Activated CD8-positive, alpha-beta T cell treated with anti-CD3 and anti-CD28 coated beads, Interleukin-2, amount 10 ng/mL, durations not matched to agents 7 days and 5 days (primary cell): ENCODE data around the gene ART4. TPM values are rescaled to one million over a fixed set of nuclear protein-coding genes. Genes with fewer than 3 reads are reported as not detected.

ENCODE experiments used
- ATAC-seq: fragments of 150-1000 bp; cut with Tn5 transposase; one replicate; pipeline ENCODE4 v1.10.0; 2021; ENCODE audit warnings: moderate library complexity
- CTCF ChIA-PET: fragments of 350-600 bp; sonication (Branson Sonifier 250); formaldehyde crosslinking; loops from one replicate; lab custom pipeline; 2021; ENCODE audit warnings: antibody characterized with exemption; lab: Charles Lee
- POLR2A ChIA-PET: fragments of 350-600 bp; sonication (Branson Sonifier 250); formaldehyde crosslinking; loops from one replicate; lab custom pipeline; 2021; ENCODE audit warnings: antibody characterized with exemption; lab: Charles Lee
- DNase-seq: peaks from one replicate; pipeline ENCODE4 v3.0.0-alpha.2; 2020
- H3K27ac Mint-ChIP-seq: one replicate; pipeline ENCODE4 v1.8.0; 2021; ENCODE audit warnings: mild to moderate bottlenecking, mixed read lengths
- H3K27me3 Mint-ChIP-seq: one replicate; pipeline ENCODE4 v1.8.0; 2021; ENCODE audit warnings: low read depth, mixed read lengths
- H3K36me3 Mint-ChIP-seq: one replicate; pipeline ENCODE4 v1.8.0; 2021; ENCODE audit warnings: low read depth, mixed read lengths
- H3K4me1 Mint-ChIP-seq: one replicate; pipeline ENCODE4 v1.8.0; 2021; ENCODE audit warnings: low read depth, mixed read lengths
- H3K4me3 Mint-ChIP-seq: one replicate; pipeline ENCODE4 v1.8.0; 2021; ENCODE audit warnings: mild to moderate bottlenecking, mixed read lengths
- H3K9me3 Mint-ChIP-seq: one replicate; pipeline ENCODE4 v1.8.0; 2022; ENCODE audit warnings: mixed read lengths; ENCODE audit not compliant: insufficient read depth
- total RNA-seq, 2 experiments: library from RNA; stranded (reverse); gene quantifications; one replicate each; pipeline ENCODE4 v1.2.3, GENCODE V29; 2021

Gene ART4
- total RNA-seq, 2 experiments from 2014 or later: not detected

GRCh38 chr12:14874882-14875281 lies 31.6 kb upstream of the ART4 start:
- H3K4me1 Mint-ChIP-seq: no peaks in the 10 kb centered on the region
- ATAC-seq (no peak), DNase-seq (no peak)
- H3K9me3 Mint-ChIP-seq: no peaks in the 10 kb centered on the region
- no peak overlapping the region for H3K27ac Mint-ChIP-seq
- no peak overlapping the region for H3K4me3 Mint-ChIP-seq
- POLR2A ChIA-PET: no interaction called here
- peaks cover 4% of the 10 kb centered on the region for H3K36me3 Mint-ChIP-seq
- CTCF ChIA-PET: interaction anchor here (1.5 kb wide), 1 partner anchor 12 kb away, joined by 5 read pairs; no protein-coding TSS in a partner anchor
- no peaks in the 10 kb centered on the region for H3K27me3 Mint-ChIP-seq

- Mint-ChIP-seq H3K4me3 (no peak overlapping the region), H3K9me3 (no peaks in the 10 kb centered on the region), H3K27ac (no peak overlapping the region), H3K36me3 (no peaks in the 10 kb centered on the region), H3K4me1 (no peaks in the 10 kb centered on the region), H3K27me3 (no peaks in the 10 kb centered on the region)
- ChIA-PET CTCF (interaction anchor here (1.1 to 1.5 kb wide), 2 partner anchors 14 to 122 kb away, joined by 4 to 5 read pairs; no protein-coding TSS in a partner anchor), POLR2A (no interaction called here)
- ATAC-seq: no peak
- no peak for DNase-seq
Measured at GRCh38 chr12:14873440-14874185, 30.3 kb upstream of the ART4 start.

GRCh38 chr12:14871886-14872285 lies 28.6 kb upstream of the ART4 start:
- no peaks in the 10 kb centered on the region for H3K36me3 Mint-ChIP-seq
- no peaks in the 10 kb centered on the region for H3K27me3 Mint-ChIP-seq
- ATAC-seq (no peak), DNase-seq (no peak)
- no peak overlapping the region for H3K27ac Mint-ChIP-seq
- ChIA-PET CTCF (no interaction called here), POLR2A (no interaction called here)
- H3K4me1 Mint-ChIP-seq: no peaks in the 10 kb centered on the region
- no peaks in the 10 kb centered on the region for H3K9me3 Mint-ChIP-seq
- H3K4me3 Mint-ChIP-seq: no peak overlapping the region

GRCh38 chr12:14871247-14871646 lies 27.9 kb upstream of the ART4 start:
- POLR2A ChIA-PET: no interaction called here
- Mint-ChIP-seq H3K27ac (no peak overlapping the region), H3K4me1 (no peaks in the 10 kb centered on the region), H3K4me3 (no peak overlapping the region), H3K36me3 (no peaks in the 10 kb centered on the region), H3K27me3 (no peaks in the 10 kb centered on the region), H3K9me3 (no peaks in the 10 kb centered on the region)
- CTCF ChIA-PET: no interaction called here
- ATAC-seq (no peak), DNase-seq (no peak)

- ATAC-seq: no peak
- no peaks in the 10 kb centered on the region for H3K9me3 Mint-ChIP-seq
- H3K36me3 Mint-ChIP-seq: no peaks in the 10 kb centered on the region
- ChIA-PET CTCF (interaction anchor here (1.0 kb wide), 1 partner anchor 127 kb away, joined by 4 read pairs; no protein-coding TSS in a partner anchor), POLR2A (no interaction called here)
- no peak for DNase-seq
- no peak overlapping the region for H3K27ac Mint-ChIP-seq
- no peak overlapping the region for H3K4me3 Mint-ChIP-seq
- H3K4me1 Mint-ChIP-seq: no peaks in the 10 kb centered on the region
- peaks cover 2% of the 10 kb centered on the region for H3K27me3 Mint-ChIP-seq
Measured at GRCh38 chr12:14868916-14869506, 25.7 kb upstream of the ART4 start.

- ATAC-seq (no peak), DNase-seq (no peak)
- H3K9me3 Mint-ChIP-seq: peaks cover 13% of the 10 kb centered on the region
- POLR2A ChIA-PET: interaction anchor here (0.6 kb wide), 1 partner anchor 34 kb away, joined by 6 read pairs; no protein-coding TSS in a partner anchor
- no peak overlapping the region for H3K27ac Mint-ChIP-seq
- peaks cover 6% of the 10 kb centered on the region for H3K36me3 Mint-ChIP-seq
- H3K27me3 Mint-ChIP-seq: no peaks in the 10 kb centered on the region
- H3K4me1 Mint-ChIP-seq: no peaks in the 10 kb centered on the region
- H3K4me3 Mint-ChIP-seq: no peak overlapping the region
- CTCF ChIA-PET: interaction anchor here (0.8 to 1.3 kb wide), 2 partner anchors 10 to 13 kb away, joined by 3 to 5 read pairs; no protein-coding TSS in a partner anchor
Measured at GRCh38 chr12:14860490-14860889, 17.2 kb upstream of the ART4 start.

- ChIA-PET CTCF (no interaction called here), POLR2A (no interaction called here)
- peaks cover 13% of the 10 kb centered on the region for H3K9me3 Mint-ChIP-seq
- DNase-seq (no peak), ATAC-seq (no peak)
- no peaks in the 10 kb centered on the region for H3K4me1 Mint-ChIP-seq
- no peak overlapping the region for H3K4me3 Mint-ChIP-seq
- no peak overlapping the region for H3K27ac Mint-ChIP-seq
- H3K27me3 Mint-ChIP-seq: no peaks in the 10 kb centered on the region
- peaks cover 6% of the 10 kb centered on the region for H3K36me3 Mint-ChIP-seq
Measured at GRCh38 chr12:14858513-14858912, 15.2 kb upstream of the ART4 start.

- H3K36me3 Mint-ChIP-seq: peaks cover 4% of the 10 kb centered on the region
Measured at GRCh38 chr12:14854586-14855183, 11.4 kb upstream of the ART4 start.

GRCh38 chr12:14853961-14854360 lies 10.6 kb upstream of the ART4 start:
- H3K36me3 Mint-ChIP-seq: no peaks in the 10 kb centered on the region
- no peak for ATAC-seq
- H3K4me1 Mint-ChIP-seq: no peaks in the 10 kb centered on the region
- CTCF ChIA-PET: interaction anchor here (2.1 kb wide), 1 partner anchor 141 kb away, joined by 10 read pairs; no protein-coding TSS in a partner anchor
- H3K4me3 Mint-ChIP-seq: no peak overlapping the region
- H3K9me3 Mint-ChIP-seq: no peaks in the 10 kb centered on the region
- no peak for DNase-seq
- POLR2A ChIA-PET: no interaction called here
- no peaks in the 10 kb centered on the region for H3K27me3 Mint-ChIP-seq
- no peak overlapping the region for H3K27ac Mint-ChIP-seq

More at GRCh38 chr12:14854586-14855183, 11.4 kb upstream of the ART4 start:
- H3K4me3 Mint-ChIP-seq: no peak overlapping the region
- H3K27ac Mint-ChIP-seq: no peak overlapping the region
- peaks cover 6% of the 10 kb centered on the region for H3K9me3 Mint-ChIP-seq
- no peaks in the 10 kb centered on the region for H3K27me3 Mint-ChIP-seq
- DNase-seq: no peak
- ChIA-PET POLR2A (no interaction called here), CTCF (no interaction called here)
- no peak for ATAC-seq
- no peaks in the 10 kb centered on the region for H3K4me1 Mint-ChIP-seq

GRCh38 chr12:14852880-14853279 lies 9.6 kb upstream of the ART4 start:
- Mint-ChIP-seq H3K27ac (no peak overlapping the region), H3K9me3 (no peaks in the 10 kb centered on the region), H3K36me3 (no peaks in the 10 kb centered on the region), H3K4me3 (no peak overlapping the region), H3K4me1 (no peaks in the 10 kb centered on the region), H3K27me3 (no peaks in the 10 kb centered on the region)
- CTCF ChIA-PET: interaction anchor here (0.8 to 2.1 kb wide), 3 partner anchors 8 to 368 kb away, joined by 3 to 10 read pairs (median 4); partner anchors contain the start of gene RERG
- DNase-seq (no peak), ATAC-seq (no peak)
- POLR2A ChIA-PET: no interaction called here

GRCh38 chr12:14850929-14851663 lies 7.8 kb upstream of the ART4 start:
- Mint-ChIP-seq H3K36me3 (no peaks in the 10 kb centered on the region), H3K9me3 (no peaks in the 10 kb centered on the region), H3K4me1 (peaks cover 3% of the 10 kb centered on the region), H3K4me3 (no peak overlapping the region), H3K27me3 (no peaks in the 10 kb centered on the region), H3K27ac (no peak overlapping the region)
- ChIA-PET CTCF (interaction anchor here (1.4 kb wide), 1 partner anchor 9 kb away, joined by 5 read pairs; no protein-coding TSS in a partner anchor), POLR2A (interaction anchor here (0.6 kb wide), 1 partner anchor 120 kb away, joined by 3 read pairs; no protein-coding TSS in a partner anchor)
- no peak for ATAC-seq
- DNase-seq: no peak
